Ureter (tissue), 1 donor: ENCODE measurements around the gene TEX2. TPM values are rescaled to one million over a fixed set of nuclear protein-coding genes. Genes with fewer than 3 reads are reported as not detected.
"Not testable (repeated sequence)": the region's sequence is repeated elsewhere in the genome, so short reads cannot be mapped to it uniquely, and the experiment has no call there.

Experiments
- DNase-seq: peaks from one replicate; pipeline ENCODE4 v3.0.0-alpha.2; 2020; ENCODE audit warnings: low spot score
- total RNA-seq: library from RNA; stranded (reverse); gene quantifications from one replicate; pipeline ENCODE4 v1.2.4, GENCODE V29; 2023
- donor health status: DM: yes; HTN: yes; CAD: no.

The TEX2 gene
- total RNA-seq, 1 donor from 2014 or later = 31.6 TPM

GRCh38 chr17:64236827-64237403 is 26.1 kb downstream of the TEX2 start:
- DNase-seq = no peak

GRCh38 chr17:64234961-64235360 is 28.1 kb downstream of the TEX2 start:
- DNase-seq = no peak

GRCh38 chr17:64232466-64233262 is 30.4 kb downstream of the TEX2 start:
- no peak for DNase-seq

GRCh38 chr17:64231567-64232141 is 31.4 kb downstream of the TEX2 start:
- DNase-seq = no peak

- no peak for DNase-seq
Observed at GRCh38 chr17:64230791-64231408, 32.2 kb downstream of the TEX2 start.

- DNase-seq = no peak
Observed at GRCh38 chr17:64229815-64230728, 33.0 kb downstream of the TEX2 start.

- DNase-seq = no peak
Observed at GRCh38 chr17:64226132-64226531, 36.9 kb downstream of the TEX2 start.

GRCh38 chr17:64225410-64225809 is 37.6 kb downstream of the TEX2 start:
- DNase-seq = no peak

GRCh38 chr17:64223931-64224629 is 39.0 kb downstream of the TEX2 start:
- DNase-seq = no peak

- DNase-seq = no peak
Observed at GRCh38 chr17:64223283-64223682, 39.8 kb downstream of the TEX2 start.

GRCh38 chr17:64221679-64222078 is 41.4 kb downstream of the TEX2 start:
- no peak for DNase-seq

- DNase-seq = not testable (repeated sequence)
Observed at GRCh38 chr17:64220604-64221003, 42.5 kb downstream of the TEX2 start.

GRCh38 chr17:64219571-64219970 is 43.5 kb downstream of the TEX2 start:
- no peak for DNase-seq

GRCh38 chr17:64218066-64218465 is 45.0 kb downstream of the TEX2 start:
- no peak for DNase-seq

GRCh38 chr17:64217249-64217691 is 45.8 kb downstream of the TEX2 start:
- DNase-seq = no peak

GRCh38 chr17:64216338-64217248 is 46.5 kb downstream of the TEX2 start:
- no peak for DNase-seq

- no peak for DNase-seq
Observed at GRCh38 chr17:64216000-64216337, 47.1 kb downstream of the TEX2 start.

- no peak for DNase-seq
Observed at GRCh38 chr17:64214950-64215349, 48.1 kb downstream of the TEX2 start.

- no peak for DNase-seq
Observed at GRCh38 chr17:64213995-64214811, 48.9 kb downstream of the TEX2 start.
